ENCODE measurements around the gene SNAPC1. TPM values are rescaled to one million over a fixed set of nuclear protein-coding genes. Genes with fewer than 3 reads are reported as not detected.

Gene SNAPC1
- polyA plus RNA-seq, 4 donors, result 10.5 to 15.2 (median 13.3) TPM

GRCh38 chr14:61803755-61804154 lies 41.5 kb downstream of the SNAPC1 start:
- DNase-seq (ENCODE audit: low read depth in 4 of 4, low spot score in 2 of 4), result no peak

- no peak for DNase-seq (ENCODE audit: low read depth in 4 of 4, low spot score in 2 of 4)
Measured at GRCh38 chr14:61805451-61805850, 43.2 kb downstream of the SNAPC1 start.

- no peak for DNase-seq (ENCODE audit: low read depth in 4 of 4, low spot score in 2 of 4)
Measured at GRCh38 chr14:61811882-61812346, 49.7 kb downstream of the SNAPC1 start.

GRCh38 chr14:61812347-61813095 lies 50.3 kb downstream of the SNAPC1 start, which contains the start of gene SYT16:
Gene SYT16 (plus strand): TSS chr14:61812703.
- DNase-seq (ENCODE audit: low read depth in 4 of 4, low spot score in 2 of 4), result no peak

- no peak for DNase-seq (ENCODE audit: low read depth in 4 of 4, low spot score in 2 of 4)
Measured at GRCh38 chr14:61813096-61813606, 50.9 kb downstream of the SNAPC1 start.

- DNase-seq (ENCODE audit: low read depth in 4 of 4, low spot score in 2 of 4), result no peak
Measured at GRCh38 chr14:61822458-61822857, 60.2 kb downstream of the SNAPC1 start.

- DNase-seq (ENCODE audit: low read depth in 4 of 4, low spot score in 2 of 4), result no peak
Measured at GRCh38 chr14:61832783-61833182, 70.6 kb downstream of the SNAPC1 start.

GRCh38 chr14:61836184-61836583 lies 74.0 kb downstream of the SNAPC1 start:
- DNase-seq (ENCODE audit: low read depth in 4 of 4, low spot score in 2 of 4), result no peak

- DNase-seq (ENCODE audit: low read depth in 4 of 4, low spot score in 2 of 4), result no peak
Measured at GRCh38 chr14:61836807-61837206, 74.6 kb downstream of the SNAPC1 start.

GRCh38 chr14:61837336-61838229 lies 75.4 kb downstream of the SNAPC1 start:
- DNase-seq (ENCODE audit: low read depth in 4 of 4, low spot score in 2 of 4), result peak; percentile 37 to 77 (median 64)

GRCh38 chr14:61838661-61839245 lies 76.5 kb downstream of the SNAPC1 start:
- DNase-seq (ENCODE audit: low read depth in 4 of 4, low spot score in 2 of 4), result no peak

GRCh38 chr14:61839507-61839906 lies 77.3 kb downstream of the SNAPC1 start:
- no peak for DNase-seq (ENCODE audit: low read depth in 4 of 4, low spot score in 2 of 4)

- peak in 2 of 4 donors; percentile 14 to 31 for DNase-seq (ENCODE audit: low read depth in 4 of 4, low spot score in 2 of 4)
Measured at GRCh38 chr14:61841145-61841544, 78.9 kb downstream of the SNAPC1 start.

Other genes starting within 250 kb of the SNAPC1 start
- gene HIF1A, start 66.9 kb upstream of the SNAPC1 start, polyA plus RNA-seq (ENCODE audit: insufficient read length in 4 of 4), result 100 to 1,000 TPM; 143 to 178 (median 154) TPM
- gene SYT16, start 50.3 kb downstream of the SNAPC1 start, polyA plus RNA-seq (ENCODE audit: insufficient read length in 4 of 4), result under 1 TPM; 0.81 to 0.95 (median 0.83) TPM